Panc1 (cell line): ENCODE measurements around the gene SPATA31E1.

Experiments used
- POLR2AphosphoS5 ChIP-seq: IDR thresholded peaks from 2 replicates; pipeline ENCODE4 v1.6.1; 2012; ENCODE audit warnings: mild to moderate bottlenecking, low read depth, low read length, moderate library complexity
- TF ChIP-seq, protein P1 (sequence below): fragments of 450-650 bp; IDR thresholded peaks from 2 replicates; pipeline ENCODE4 v1.5.1; 2017; ENCODE audit warnings: mild to moderate bottlenecking

DNA sequence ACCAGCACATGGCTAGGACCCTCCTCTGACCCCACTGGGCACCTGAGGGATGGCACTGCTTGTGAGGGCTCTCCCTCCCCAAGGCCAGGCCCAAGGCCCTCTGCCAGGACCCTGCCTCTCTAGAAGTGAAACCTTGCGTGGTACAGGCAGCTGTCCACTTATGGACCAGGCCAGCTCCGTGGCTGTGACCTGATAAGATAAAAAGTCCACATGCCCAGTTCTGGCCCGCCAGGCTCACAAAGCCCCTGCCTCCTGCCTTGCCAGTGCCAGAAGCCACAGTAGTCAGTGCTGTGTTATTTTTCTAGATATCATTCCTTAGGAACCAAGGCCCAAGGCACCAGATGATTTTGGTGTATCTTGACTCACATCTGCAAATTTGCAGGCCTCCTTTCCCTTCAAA is 14.0 kb upstream of the SPATA31E1 start:
- no peak for TF ChIP-seq POLR2AphosphoS5
- TF ChIP-seq, protein P1, sequence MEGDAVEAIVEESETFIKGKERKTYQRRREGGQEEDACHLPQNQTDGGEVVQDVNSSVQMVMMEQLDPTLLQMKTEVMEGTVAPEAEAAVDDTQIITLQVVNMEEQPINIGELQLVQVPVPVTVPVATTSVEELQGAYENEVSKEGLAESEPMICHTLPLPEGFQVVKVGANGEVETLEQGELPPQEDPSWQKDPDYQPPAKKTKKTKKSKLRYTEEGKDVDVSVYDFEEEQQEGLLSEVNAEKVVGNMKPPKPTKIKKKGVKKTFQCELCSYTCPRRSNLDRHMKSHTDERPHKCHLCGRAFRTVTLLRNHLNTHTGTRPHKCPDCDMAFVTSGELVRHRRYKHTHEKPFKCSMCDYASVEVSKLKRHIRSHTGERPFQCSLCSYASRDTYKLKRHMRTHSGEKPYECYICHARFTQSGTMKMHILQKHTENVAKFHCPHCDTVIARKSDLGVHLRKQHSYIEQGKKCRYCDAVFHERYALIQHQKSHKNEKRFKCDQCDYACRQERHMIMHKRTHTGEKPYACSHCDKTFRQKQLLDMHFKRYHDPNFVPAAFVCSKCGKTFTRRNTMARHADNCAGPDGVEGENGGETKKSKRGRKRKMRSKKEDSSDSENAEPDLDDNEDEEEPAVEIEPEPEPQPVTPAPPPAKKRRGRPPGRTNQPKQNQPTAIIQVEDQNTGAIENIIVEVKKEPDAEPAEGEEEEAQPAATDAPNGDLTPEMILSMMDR, result no peak
